Breast epithelium (tissue), 3 donors: ENCODE data around the gene HGD.

Experiments used
- CTCF ChIP-seq, 3 donors: fragments of 450-650 bp; IDR thresholded peaks; one replicate each; pipeline ENCODE4 v1.5.1; 2016 to 2017; ENCODE audit warnings: antibody characterized with exemption in 3 of 3, mild to moderate bottlenecking in 3 of 3, moderate library complexity in 3 of 3
- POLR2A ChIP-seq: fragments of 450-650 bp; IDR thresholded peaks from one replicate; pipeline ENCODE4 v1.6.1; 2016; ENCODE audit warnings: antibody characterized with exemption, mild to moderate bottlenecking, moderate library complexity
- POLR2AphosphoS5 ChIP-seq, 3 donors: sonication (generic); formaldehyde crosslinking; IDR thresholded peaks; one replicate each; pipeline ENCODE4 v1.6.1; 2017; ENCODE audit warnings: antibody characterized with exemption in 3 of 3

DNA sequence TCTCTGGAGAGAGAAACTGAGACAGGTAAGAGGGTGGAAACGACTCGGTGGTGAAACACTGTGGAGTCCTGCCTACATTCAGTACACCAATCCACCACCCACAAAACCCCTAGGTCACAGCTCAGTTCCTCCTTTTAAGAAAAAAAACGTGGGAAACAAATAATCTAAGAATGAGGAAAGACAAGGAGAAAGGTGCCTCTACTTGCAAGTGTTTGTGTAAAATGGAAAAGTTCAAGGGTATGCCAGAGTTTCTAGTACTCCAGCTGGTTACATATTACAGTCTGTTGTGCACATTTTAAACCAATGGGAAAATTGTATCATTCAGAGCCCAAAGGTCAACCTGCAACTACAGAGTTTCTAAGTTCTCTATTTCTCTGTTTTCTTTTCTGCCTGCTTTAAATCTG is 32.2 kb downstream of the HGD start:
- TF ChIP-seq POLR2AphosphoS5 (IDR thresholded peaks at IDR 0.05) (no peak), CTCF (IDR thresholded peaks at IDR 0.05) (no peak), POLR2A (no peak)
